GM12891 (cell line): ENCODE measurements around the gene RIN3.
"Not testable (repeated sequence)": the region's sequence is repeated elsewhere in the genome, so short reads cannot be mapped to it uniquely, and the experiment has no call there.

Experiments
- POLR2A ChIP-seq: IDR thresholded peaks from 2 replicates; pipeline ENCODE4 v1.6.1; 2011; ENCODE audit warnings: low read depth, low read length, control low read depth
- POLR2AphosphoS5 ChIP-seq: IDR thresholded peaks from 2 replicates; pipeline ENCODE4 v1.6.1; 2011; ENCODE audit warnings: low read depth, low read length, control low read depth
- TAF1 ChIP-seq: IDR thresholded peaks from 2 replicates; pipeline ENCODE4 v1.6.1; 2011; ENCODE audit warnings: low read depth, low read length, control low read depth

DNA sequence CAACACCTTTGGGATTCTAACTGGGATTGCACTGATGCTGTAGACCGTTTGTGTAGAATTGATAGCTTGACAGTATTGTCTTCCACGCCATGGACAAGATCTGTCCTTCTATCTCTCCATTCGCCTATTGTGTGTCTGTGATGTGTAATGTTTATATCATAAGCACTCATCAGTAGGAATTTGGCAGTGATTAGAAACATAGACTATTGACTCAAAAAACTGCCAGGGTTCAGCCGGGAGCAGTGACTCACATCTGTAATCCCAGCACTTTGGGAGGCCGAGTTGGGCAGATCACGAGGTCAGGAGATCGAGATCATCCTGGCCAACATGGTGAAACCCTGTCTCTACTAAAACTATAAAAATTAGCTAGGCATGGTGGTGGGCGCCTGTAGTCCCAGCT, 22.6 kb downstream of the RIN3 start:
- not testable (repeated sequence) for TF ChIP-seq TAF1, POLR2A, POLR2AphosphoS5
